Gastrocnemius medialis (tissue), 4 donors: ENCODE measurements around the gene CSTF1. TPM values are rescaled to one million over a fixed set of nuclear protein-coding genes. Genes with fewer than 3 reads are reported as not detected.

ENCODE experiments used
- ATAC-seq, 2 donors: fragments of 150-250 bp; one replicate each; pipeline ENCODE4 v1.9.1; 2016
- DNase-seq, 2 donors: peaks; one replicate each; pipeline ENCODE4 v3.0.0-alpha.2; 2019
- H3K27ac ChIP-seq, 4 donors: fragments of 200-600 bp; sonication (generic); 1 replicate in 1 of 4; 2 replicates in 3 of 4; pipeline ENCODE4 v1.5.1; 2016 to 2018; ENCODE audit warnings: mild to moderate bottlenecking in 2 of 4, moderate library complexity in 1 of 4
- H3K27me3 ChIP-seq, 3 donors: fragments of 200-600 bp; sonication (generic) in 2 of 3; 1 replicate in 1 of 3; 2 replicates in 2 of 3; pipeline versions ENCODE4 v1.5.1 to v1.6.0; 2016 to 2019; ENCODE audit warnings: mild to moderate bottlenecking in 1 of 3, moderate library complexity in 1 of 3
- H3K36me3 ChIP-seq, 2 donors: fragments of 200-600 bp; sonication (generic) in 1 of 2; one replicate each; pipeline ENCODE4 v1.5.1; 2017 to 2018
- H3K4me1 ChIP-seq, 2 donors: fragments of 200-600 bp; sonication (generic) in 1 of 2; one replicate each; pipeline ENCODE4 v1.5.1; 2016 to 2017; ENCODE audit warnings: mild to moderate bottlenecking in 2 of 2
- H3K4me3 ChIP-seq, 4 donors: fragments of 200-600 bp; sonication (generic) in 3 of 4; 1 replicate in 1 of 4; 2 replicates in 3 of 4; pipeline ENCODE4 v1.5.1; 2016 to 2019; ENCODE audit warnings: mild to moderate bottlenecking in 2 of 4
- H3K9me3 ChIP-seq, 3 donors: fragments of 200-600 bp; sonication (generic) in 2 of 3; 1 replicate in 1 of 3; 2 replicates in 2 of 3; pipeline ENCODE4 v1.5.1; 2016 to 2019
- POLR2A ChIP-seq, 2 donors: fragments of 450-650 bp; IDR thresholded peaks; one replicate each; pipeline ENCODE4 v1.6.1; 2017; ENCODE audit warnings: antibody characterized with exemption in 2 of 2, mild to moderate bottlenecking in 2 of 2, moderate library complexity in 2 of 2
- in situ Hi-C, 4 donors: fragments of 200-750 bp; cut with MboI; loops; one replicate each; pipeline versions ENCODE4 v1.15.0 to v1.8.0; 2017; ENCODE audit warnings: low sequenced_read_pairs in 4 of 4
- intact Hi-C: fragments of 100-400 bp; cut with DNase I; formaldehyde crosslinking; loops from one replicate; pipeline ENCODE4 v1.15.1; 2023; ENCODE audit warnings: low total_unique reads
- total RNA-seq, 4 donors: library from RNA; depleted of rRNA; stranded (reverse); fragments of >200 nt; gene quantifications; one replicate each; pipeline versions ENCODE4 v1.1.0 to v1.2.3, GENCODE V29; 2016
- TF ChIP-seq, protein P1 (sequence below), 5 experiments: fragments of 450-650 bp in 3 of 5; fragments of 200-600 bp in 2 of 5; sonication (generic) in 2 of 5; IDR thresholded peaks in 4 of 5; conservative IDR thresholded peaks in 1 of 5; 1 replicate in 4 of 5; 2 replicates in 1 of 5; pipeline ENCODE4 v1.5.1; 2016 to 2019; ENCODE audit warnings: antibody characterized with exemption in 5 of 5, mild to moderate bottlenecking in 3 of 5, moderate library complexity in 3 of 5

The CSTF1 gene
- total RNA-seq, 4 donors from 2014 or later, result 14.2 to 23.2 (median 18.9) TPM

- intact Hi-C loops, result no loop called here
- in situ Hi-C loops, result no loop called here
- H3K4me3 ChIP-seq, result no peak overlapping the region
- ATAC-seq (no peak), DNase-seq (no peak)
- peaks cover 27 to 29% of the 10 kb centered on the region in 2 donors for H3K4me1 ChIP-seq
- TF ChIP-seq, protein P1, sequence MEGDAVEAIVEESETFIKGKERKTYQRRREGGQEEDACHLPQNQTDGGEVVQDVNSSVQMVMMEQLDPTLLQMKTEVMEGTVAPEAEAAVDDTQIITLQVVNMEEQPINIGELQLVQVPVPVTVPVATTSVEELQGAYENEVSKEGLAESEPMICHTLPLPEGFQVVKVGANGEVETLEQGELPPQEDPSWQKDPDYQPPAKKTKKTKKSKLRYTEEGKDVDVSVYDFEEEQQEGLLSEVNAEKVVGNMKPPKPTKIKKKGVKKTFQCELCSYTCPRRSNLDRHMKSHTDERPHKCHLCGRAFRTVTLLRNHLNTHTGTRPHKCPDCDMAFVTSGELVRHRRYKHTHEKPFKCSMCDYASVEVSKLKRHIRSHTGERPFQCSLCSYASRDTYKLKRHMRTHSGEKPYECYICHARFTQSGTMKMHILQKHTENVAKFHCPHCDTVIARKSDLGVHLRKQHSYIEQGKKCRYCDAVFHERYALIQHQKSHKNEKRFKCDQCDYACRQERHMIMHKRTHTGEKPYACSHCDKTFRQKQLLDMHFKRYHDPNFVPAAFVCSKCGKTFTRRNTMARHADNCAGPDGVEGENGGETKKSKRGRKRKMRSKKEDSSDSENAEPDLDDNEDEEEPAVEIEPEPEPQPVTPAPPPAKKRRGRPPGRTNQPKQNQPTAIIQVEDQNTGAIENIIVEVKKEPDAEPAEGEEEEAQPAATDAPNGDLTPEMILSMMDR (IDR thresholded peaks at IDR 0.05 in 4 of 5, conservative IDR thresholded peaks at IDR 0.05 in 1 of 5), result no peak
- TF ChIP-seq POLR2A (IDR thresholded peaks at IDR 0.05), result no peak
- H3K36me3 ChIP-seq, result peaks cover 0 to 24% of the 10 kb centered on the region in 2 donors
- no peaks in the 10 kb centered on the region for H3K27me3 ChIP-seq
- H3K9me3 ChIP-seq, result no peaks in the 10 kb centered on the region
- H3K27ac ChIP-seq, result peak overlapping the region in 2 of 4 donors; percentile 56 to 83
These were observed 29.5 kb upstream of the CSTF1 start for GRCh38 chr20:56362833-56363413.

- no peak overlapping the region for H3K27ac ChIP-seq
These were observed 29.0 kb upstream of the CSTF1 start for GRCh38 chr20:56363491-56363890.

GRCh38 chr20:56368351-56369134, 23.9 kb upstream of the CSTF1 start:
- ATAC-seq (no peak), DNase-seq (no peak)
- peaks cover 0 to 24% of the 10 kb centered on the region in 2 donors for H3K36me3 ChIP-seq
- no peaks in the 10 kb centered on the region for H3K4me1 ChIP-seq
- H3K27ac ChIP-seq, result no peak overlapping the region
- intact Hi-C loops (no loop called here), in situ Hi-C loops (no loop called here)
- no peak overlapping the region for H3K4me3 ChIP-seq
- H3K27me3 ChIP-seq, result no peaks in the 10 kb centered on the region
- TF ChIP-seq POLR2A (IDR thresholded peaks at IDR 0.05), result no peak
- TF ChIP-seq, protein P1 (IDR thresholded peaks at IDR 0.05 in 4 of 5, conservative IDR thresholded peaks at IDR 0.05 in 1 of 5), result no peak
- no peaks in the 10 kb centered on the region for H3K9me3 ChIP-seq

More at GRCh38 chr20:56363491-56363890, 29.0 kb upstream of the CSTF1 start:
- ATAC-seq, result no peak
- in situ Hi-C loops, result no loop called here
- Histone ChIP-seq H3K9me3 (no peaks in the 10 kb centered on the region), H3K4me1 (peaks cover 27 to 29% of the 10 kb centered on the region in 2 donors), H3K36me3 (peaks cover 0 to 24% of the 10 kb centered on the region in 2 donors), H3K27me3 (no peaks in the 10 kb centered on the region), H3K4me3 (no peak overlapping the region)
- no peak for DNase-seq
- intact Hi-C loops, result no loop called here
- TF ChIP-seq, protein P1 (IDR thresholded peaks at IDR 0.05 in 4 of 5, conservative IDR thresholded peaks at IDR 0.05 in 1 of 5), result no peak
- TF ChIP-seq POLR2A (IDR thresholded peaks at IDR 0.05), result no peak

DNA sequence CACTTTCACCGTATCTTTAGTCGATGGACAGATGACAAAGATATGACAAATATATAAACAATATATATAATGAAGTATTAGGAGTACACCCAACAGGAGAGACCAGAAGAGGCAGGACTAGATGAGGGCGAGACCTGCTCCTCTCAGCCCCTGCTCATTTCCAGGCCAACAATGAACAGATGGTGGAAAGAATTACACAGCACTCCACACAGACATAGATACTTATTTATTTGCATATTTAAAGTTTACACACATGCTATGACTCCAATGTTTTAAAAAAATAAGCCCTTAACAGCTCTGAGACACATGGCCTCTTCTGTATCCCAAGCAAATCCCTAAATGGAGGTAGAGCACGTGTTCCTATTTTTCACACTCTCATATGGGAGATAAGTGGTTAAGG, 23.3 kb upstream of the CSTF1 start:
- TF ChIP-seq, protein P1 (IDR thresholded peaks at IDR 0.05 in 4 of 5, conservative IDR thresholded peaks at IDR 0.05 in 1 of 5), result no peak
- TF ChIP-seq POLR2A (IDR thresholded peaks at IDR 0.05), result no peak
- intact Hi-C loops, result no loop called here

More for the DNA sequence above, 23.3 kb upstream of the CSTF1 start:
- Histone ChIP-seq H3K4me3 (no peak overlapping the region), H3K4me1 (no peaks in the 10 kb centered on the region), H3K27ac (no peak overlapping the region), H3K36me3 (peaks cover 0 to 24% of the 10 kb centered on the region in 2 donors), H3K9me3 (no peaks in the 10 kb centered on the region), H3K27me3 (no peaks in the 10 kb centered on the region)
- DNase-seq (no peak), ATAC-seq (no peak)
- in situ Hi-C loops, result no loop called here
